K562 (cell line): ENCODE data around the gene GLYATL1. TPM values are rescaled to one million over a fixed set of nuclear protein-coding genes. Genes with fewer than 3 reads are reported as not detected.

Experiments used
- ATAC-seq: fragments of 200-7000 bp; cut with Tn5 transposase; 3 replicates; pipeline ENCODE4 v1.9.1; 2020; ENCODE audit warnings: moderate library complexity
- BruUV-seq: library from RNA; stranded (reverse); fragments of 400-500 nt; replicated peaks from 2 replicates; lab custom pipeline; 2021; lab: Mats Ljungman, UMichigan
- CTCF ChIA-PET: fragments of 300-600 bp; formaldehyde crosslinking; extraction: SDS; loops from one replicate; lab custom pipeline; 2021; ENCODE audit warnings: low intra/inter-chr PET ratio; lab: Yijun Ruan, JAX
- POLR2A ChIA-PET: fragments of 300-600, 350-650 bp; sonication (Branson Sonifier 250); formaldehyde crosslinking; extraction: SDS; loops from one replicate; lab custom pipeline; 2021; ENCODE audit warnings: antibody characterized with exemption, inconsistent platforms; lab: Yijun Ruan, JAX
- DNase-seq, 4 experiments: peaks; one replicate each; pipeline versions ENCODE4 v3.0.0 to v3.0.0-alpha.2; 2011 to 2018; ENCODE audit warnings: low spot score in 3 of 4, mixed read lengths in 3 of 4; ENCODE audit errors: extremely low read depth in 1 of 4
- FAIRE-seq: peaks from 2 replicates; lab custom pipeline; 2011; peaks lifted over from hg19 to GRCh38; lab: Jason Lieb, UNC
- H2AFZ ChIP-seq: 2 replicates; pipeline ENCODE4 v1.6.0; 2011; ENCODE audit warnings: low read depth, low read length, control low read depth, inconsistent platforms
- H3K27ac ChIP-seq: fragments of 200-600 bp; 3 replicates; pipeline ENCODE4 v1.8.0; 2011; ENCODE audit warnings: low read depth, mild to moderate bottlenecking, control low read depth, inconsistent platforms, low read length, moderate library complexity, mixed read lengths; ENCODE audit errors: extremely low read depth
- H3K27me3 ChIP-seq, 2 experiments: fragments of 300-600 bp in 1 of 2; 2 replicates in 1 of 2; 3 replicates in 1 of 2; pipeline versions ENCODE4 v1.6.0 to v1.8.0; 2011; ENCODE audit warnings: inconsistent platforms in 2 of 2, low read length in 2 of 2, mild to moderate bottlenecking in 1 of 2, mixed read lengths in 1 of 2, moderate library complexity in 1 of 2; ENCODE audit not compliant: control insufficient read depth in 2 of 2, insufficient read depth in 2 of 2
- H3K36me3 ChIP-seq: fragments of 300-600 bp; 3 replicates; pipeline ENCODE4 v1.8.0; 2011; ENCODE audit warnings: mild to moderate bottlenecking, low read length, inconsistent platforms; ENCODE audit not compliant: control insufficient read depth, insufficient read depth
- H3K4me1 ChIP-seq, 2 experiments: fragments of 200-600 bp in 1 of 2; replicated peaks in 1 of 2; 2 replicates in 1 of 2; 3 replicates in 1 of 2; pipeline versions ENCODE4 v1.5.1 to v1.8.0; 2011; ENCODE audit warnings: inconsistent platforms in 2 of 2, low read length in 2 of 2, mild to moderate bottlenecking in 1 of 2, mixed read lengths in 1 of 2, moderate library complexity in 1 of 2; ENCODE audit not compliant: control insufficient read depth in 2 of 2, insufficient read depth in 2 of 2
- H3K4me2 ChIP-seq: 2 replicates; pipeline ENCODE4 v1.6.1; 2011; ENCODE audit warnings: low read length, control low read depth, inconsistent platforms, mixed read lengths; ENCODE audit not compliant: insufficient read depth
- H3K4me3 ChIP-seq: fragments of 200-600 bp; sonication (generic), shearing (Covaris generic); 2 replicates; pipeline ENCODE4 v1.5.1; 2016; ENCODE audit warnings: control low read depth, inconsistent platforms
- H3K79me2 ChIP-seq: fragments of 200-600 bp; 3 replicates; pipeline ENCODE4 v1.8.0; 2011; ENCODE audit warnings: low read length, inconsistent platforms; ENCODE audit not compliant: control insufficient read depth, insufficient read depth
- H3K9ac ChIP-seq, 2 experiments: 2 replicates each; pipeline versions ENCODE4 v1.6.0 to v1.6.1; 2011; ENCODE audit warnings: low read depth in 2 of 2, low read length in 2 of 2, control low read depth in 1 of 2, inconsistent platforms in 1 of 2, mild to moderate bottlenecking in 1 of 2, mixed read lengths in 1 of 2; ENCODE audit not compliant: insufficient read depth in 1 of 2
- H3K9me1 ChIP-seq: one replicate; pipeline ENCODE4 v1.6.0; 2011; ENCODE audit warnings: inconsistent platforms, mild to moderate bottlenecking, low read length, moderate library complexity; ENCODE audit not compliant: control insufficient read depth, insufficient read depth
- H3K9me3 ChIP-seq: replicated peaks from 2 replicates; pipeline ENCODE4 v1.5.1; 2011; ENCODE audit warnings: low read depth, low read length, inconsistent platforms; ENCODE audit not compliant: control insufficient read depth, insufficient read depth
- H4K20me1 ChIP-seq: replicated peaks from 2 replicates; pipeline ENCODE4 v1.6.1; 2011; ENCODE audit warnings: low read length, inconsistent platforms, mixed read lengths; ENCODE audit not compliant: control insufficient read depth, insufficient read depth
- MCM7 ChIP-seq, 2 experiments: fragments of 450-650 bp; IDR thresholded peaks; 2 replicates each; pipeline ENCODE4 v1.6.1; 2016 to 2018
- MTA1 ChIP-seq: fragments of 450-650 bp; IDR thresholded peaks from 2 replicates; pipeline ENCODE4 v1.6.1; 2017; ENCODE audit warnings: borderline replicate concordance
- MTF1 ChIP-seq: fragments of 250-450 bp; sonication (Bioruptor Pico); IDR thresholded peaks from 2 replicates; pipeline ENCODE4 v1.9.0; 2021; ENCODE audit warnings: moderate library complexity, mild to moderate bottlenecking, inconsistent platforms, borderline replicate concordance
- POLR3G ChIP-seq: IDR thresholded peaks from 2 replicates; pipeline ENCODE4 v1.6.1; 2011; ENCODE audit not compliant: insufficient read length, insufficient replicate concordance; ENCODE audit errors: extremely low read depth
- RBM34 ChIP-seq: fragments of 200-400 bp; formaldehyde crosslinking; IDR thresholded peaks from 2 replicates; pipeline ENCODE4 v1.6.1; 2018; ENCODE audit warnings: low read length, borderline replicate concordance; ENCODE audit not compliant: insufficient read depth
- ZFP36 ChIP-seq: fragments of 150-350 bp; IDR thresholded peaks from 2 replicates; pipeline ENCODE4 v1.6.1; 2018; ENCODE audit warnings: low read length, low read depth; ENCODE audit not compliant: partially characterized antibody
- ZNF140 ChIP-seq: fragments of 250-450 bp; sonication (Bioruptor Pico); IDR thresholded peaks from 2 replicates; pipeline ENCODE4 v1.8.0; 2021; ENCODE audit warnings: moderate library complexity, mild to moderate bottlenecking, inconsistent platforms
- WGBS: fragments of 100-300 bp; shearing (Covaris generic); methylation state at CpG from one replicate; pipeline ENCODE4 v1.1.6; 2016; ENCODE audit warnings: low coverage, mixed read lengths; ENCODE audit not compliant: insufficient coverage; ENCODE audit errors: missing lambda C conversion rate; 5-methylcytosine and 5-hydroxymethylcytosine counted together
- in situ Hi-C: fragments of 300-500 bp; cut with MboI; formaldehyde crosslinking; loops from 4 replicates; pipeline ENCODE4 v1.15.0; 2018; ENCODE audit warnings: inconsistent platforms, mixed read lengths
- intact Hi-C: fragments of 100-400 bp; cut with micrococcal nuclease; formaldehyde crosslinking; loops from 2 replicates; pipeline ENCODE4 v1.14.2; 2022
- polyA plus RNA-seq, 8 experiments: library from polyadenylated mRNA; depleted of rRNA in 4 of 8; stranded (reverse) in 5 of 8; unstranded in 3 of 8; fragments of >200 nt; fragmentation: Nextera tagmentation in 2 of 8; fragmentation: Illumina TruSeq in 1 of 8; extraction: Ambion mirVana in 2 of 8; extraction: Trizol in 1 of 8; gene quantifications; 2 replicates each; pipeline versions ENCODE4 v1.2.1 to v1.2.3, GENCODE V29; 2011 to 2014; ENCODE audit warnings: inconsistent platforms in 1 of 8, missing spikeins in 1 of 8
- total RNA-seq, 7 experiments: library from RNA; depleted of rRNA in 6 of 7; stranded (reverse); fragments of >200 nt in 6 of 7; fragmentation: Illumina TruSeq in 2 of 7; extraction: Trizol in 2 of 7; gene quantifications; 2 replicates each; pipeline versions ENCODE4 v1.2.1 to v1.2.3, GENCODE V29; 2011 to 2021; ENCODE audit warnings: low replicate concordance in 1 of 7
- TF ChIP-seq, protein P1 (sequence below): fragments of 200-800 bp; sonication (Bioruptor generic); IDR thresholded peaks from 2 replicates; pipeline ENCODE4 v1.6.1; 2017; ENCODE audit warnings: missing genetic modification characterization, missing compliant biosample characterization
- TF ChIP-seq, protein P2 (sequence below): fragments of 250-450 bp; sonication (Bioruptor Pico); IDR thresholded peaks from 2 replicates; pipeline ENCODE4 v1.5.0; 2021
- TF ChIP-seq, protein P3 (sequence below): fragments of 250-450 bp; sonication (Bioruptor Pico); IDR thresholded peaks from 2 replicates; pipeline ENCODE4 v1.8.0; 2021; ENCODE audit warnings: mild to moderate bottlenecking, moderate library complexity
- TF ChIP-seq, protein P4 (sequence below): fragments of 200-800 bp; sonication (Bioruptor generic); IDR thresholded peaks from 2 replicates; pipeline ENCODE4 v1.6.1; 2016; ENCODE audit warnings: missing genetic modification characterization, missing compliant biosample characterization

Gene GLYATL1
- total and polyA plus RNA-seq, 9 of the 15 experiments (the other 6 are each of a cell fraction or from before 2014, with no cell fraction given), result not detected

DNA sequence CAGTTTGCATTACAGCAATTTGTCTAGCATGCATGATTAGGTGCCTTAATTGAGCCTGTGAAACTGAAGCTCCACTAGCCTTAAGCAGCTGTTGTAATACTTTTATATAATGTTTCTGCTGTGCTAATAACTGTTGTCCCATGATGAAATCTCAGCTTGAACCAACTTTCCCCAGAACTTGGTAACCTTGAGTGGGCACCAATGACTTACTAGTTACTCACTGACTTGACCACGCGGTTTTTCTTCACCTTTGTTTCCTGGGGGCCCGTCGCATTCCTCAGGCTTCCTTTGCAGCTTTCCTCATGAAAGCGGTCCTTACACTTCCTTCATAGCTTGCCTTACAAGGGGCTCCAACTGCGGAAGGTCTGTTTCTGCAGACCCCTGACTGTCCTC lies 11.2 kb upstream of the GLYATL1 start:
- Histone ChIP-seq H4K20me1 (no peaks in the 10 kb centered on the region), H3K9me3 (no peaks in the 10 kb centered on the region), H3K9ac (no peak overlapping the region), H3K4me1 (no peaks in the 10 kb centered on the region), H3K4me2 (no peak overlapping the region), H3K79me2 (no peaks in the 10 kb centered on the region), H3K9me1 (no peaks in the 10 kb centered on the region), H3K27ac (no peak overlapping the region), H2AFZ (no peak overlapping the region), H3K4me3 (no peak overlapping the region), H3K36me3 (no peaks in the 10 kb centered on the region), H3K27me3 (no peaks in the 10 kb centered on the region)
- in situ Hi-C loops, result no loop called here
- intact Hi-C loops, result no loop called here
- BruUV-seq, result no TSS peak
- POLR2A ChIA-PET, result interaction anchor here (0.5 to 1.3 kb wide), 2 partner anchors 11 to 72 kb away, joined by 3 read pairs; partner anchors contain the start of gene GLYATL1
- no peak for ATAC-seq
- no peak for FAIRE-seq
- 0% methylated on average over 6 of the region's 6 CpGs for WGBS
- no peak for DNase-seq
- CTCF ChIA-PET, result no interaction called here
- TF ChIP-seq ZNF140 (CRISPR knock-in tag), result no peak
- no peak for TF ChIP-seq MTF1 (CRISPR knock-in tag)
- TF ChIP-seq MCM7 (IDR thresholded peaks at IDR 0.05), result no peak
- TF ChIP-seq, protein P1, sequence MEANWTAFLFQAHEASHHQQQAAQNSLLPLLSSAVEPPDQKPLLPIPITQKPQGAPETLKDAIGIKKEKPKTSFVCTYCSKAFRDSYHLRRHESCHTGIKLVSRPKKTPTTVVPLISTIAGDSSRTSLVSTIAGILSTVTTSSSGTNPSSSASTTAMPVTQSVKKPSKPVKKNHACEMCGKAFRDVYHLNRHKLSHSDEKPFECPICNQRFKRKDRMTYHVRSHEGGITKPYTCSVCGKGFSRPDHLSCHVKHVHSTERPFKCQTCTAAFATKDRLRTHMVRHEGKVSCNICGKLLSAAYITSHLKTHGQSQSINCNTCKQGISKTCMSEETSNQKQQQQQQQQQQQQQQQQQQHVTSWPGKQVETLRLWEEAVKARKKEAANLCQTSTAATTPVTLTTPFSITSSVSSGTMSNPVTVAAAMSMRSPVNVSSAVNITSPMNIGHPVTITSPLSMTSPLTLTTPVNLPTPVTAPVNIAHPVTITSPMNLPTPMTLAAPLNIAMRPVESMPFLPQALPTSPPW (CRISPR knock-in tag), result no peak
- no peak for TF ChIP-seq POLR3G
- TF ChIP-seq, protein P2, sequence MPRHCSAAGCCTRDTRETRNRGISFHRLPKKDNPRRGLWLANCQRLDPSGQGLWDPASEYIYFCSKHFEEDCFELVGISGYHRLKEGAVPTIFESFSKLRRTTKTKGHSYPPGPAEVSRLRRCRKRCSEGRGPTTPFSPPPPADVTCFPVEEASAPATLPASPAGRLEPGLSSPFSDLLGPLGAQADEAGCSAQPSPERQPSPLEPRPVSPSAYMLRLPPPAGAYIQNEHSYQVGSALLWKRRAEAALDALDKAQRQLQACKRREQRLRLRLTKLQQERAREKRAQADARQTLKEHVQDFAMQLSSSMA (CRISPR knock-in tag), result no peak
- no peak for TF ChIP-seq MTA1
- TF ChIP-seq, protein P3, sequence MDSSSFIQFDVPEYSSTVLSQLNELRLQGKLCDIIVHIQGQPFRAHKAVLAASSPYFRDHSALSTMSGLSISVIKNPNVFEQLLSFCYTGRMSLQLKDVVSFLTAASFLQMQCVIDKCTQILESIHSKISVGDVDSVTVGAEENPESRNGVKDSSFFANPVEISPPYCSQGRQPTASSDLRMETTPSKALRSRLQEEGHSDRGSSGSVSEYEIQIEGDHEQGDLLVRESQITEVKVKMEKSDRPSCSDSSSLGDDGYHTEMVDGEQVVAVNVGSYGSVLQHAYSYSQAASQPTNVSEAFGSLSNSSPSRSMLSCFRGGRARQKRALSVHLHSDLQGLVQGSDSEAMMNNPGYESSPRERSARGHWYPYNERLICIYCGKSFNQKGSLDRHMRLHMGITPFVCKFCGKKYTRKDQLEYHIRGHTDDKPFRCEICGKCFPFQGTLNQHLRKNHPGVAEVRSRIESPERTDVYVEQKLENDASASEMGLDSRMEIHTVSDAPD (CRISPR knock-in tag), result no peak
- TF ChIP-seq ZFP36, result no peak
- TF ChIP-seq, protein P4, sequence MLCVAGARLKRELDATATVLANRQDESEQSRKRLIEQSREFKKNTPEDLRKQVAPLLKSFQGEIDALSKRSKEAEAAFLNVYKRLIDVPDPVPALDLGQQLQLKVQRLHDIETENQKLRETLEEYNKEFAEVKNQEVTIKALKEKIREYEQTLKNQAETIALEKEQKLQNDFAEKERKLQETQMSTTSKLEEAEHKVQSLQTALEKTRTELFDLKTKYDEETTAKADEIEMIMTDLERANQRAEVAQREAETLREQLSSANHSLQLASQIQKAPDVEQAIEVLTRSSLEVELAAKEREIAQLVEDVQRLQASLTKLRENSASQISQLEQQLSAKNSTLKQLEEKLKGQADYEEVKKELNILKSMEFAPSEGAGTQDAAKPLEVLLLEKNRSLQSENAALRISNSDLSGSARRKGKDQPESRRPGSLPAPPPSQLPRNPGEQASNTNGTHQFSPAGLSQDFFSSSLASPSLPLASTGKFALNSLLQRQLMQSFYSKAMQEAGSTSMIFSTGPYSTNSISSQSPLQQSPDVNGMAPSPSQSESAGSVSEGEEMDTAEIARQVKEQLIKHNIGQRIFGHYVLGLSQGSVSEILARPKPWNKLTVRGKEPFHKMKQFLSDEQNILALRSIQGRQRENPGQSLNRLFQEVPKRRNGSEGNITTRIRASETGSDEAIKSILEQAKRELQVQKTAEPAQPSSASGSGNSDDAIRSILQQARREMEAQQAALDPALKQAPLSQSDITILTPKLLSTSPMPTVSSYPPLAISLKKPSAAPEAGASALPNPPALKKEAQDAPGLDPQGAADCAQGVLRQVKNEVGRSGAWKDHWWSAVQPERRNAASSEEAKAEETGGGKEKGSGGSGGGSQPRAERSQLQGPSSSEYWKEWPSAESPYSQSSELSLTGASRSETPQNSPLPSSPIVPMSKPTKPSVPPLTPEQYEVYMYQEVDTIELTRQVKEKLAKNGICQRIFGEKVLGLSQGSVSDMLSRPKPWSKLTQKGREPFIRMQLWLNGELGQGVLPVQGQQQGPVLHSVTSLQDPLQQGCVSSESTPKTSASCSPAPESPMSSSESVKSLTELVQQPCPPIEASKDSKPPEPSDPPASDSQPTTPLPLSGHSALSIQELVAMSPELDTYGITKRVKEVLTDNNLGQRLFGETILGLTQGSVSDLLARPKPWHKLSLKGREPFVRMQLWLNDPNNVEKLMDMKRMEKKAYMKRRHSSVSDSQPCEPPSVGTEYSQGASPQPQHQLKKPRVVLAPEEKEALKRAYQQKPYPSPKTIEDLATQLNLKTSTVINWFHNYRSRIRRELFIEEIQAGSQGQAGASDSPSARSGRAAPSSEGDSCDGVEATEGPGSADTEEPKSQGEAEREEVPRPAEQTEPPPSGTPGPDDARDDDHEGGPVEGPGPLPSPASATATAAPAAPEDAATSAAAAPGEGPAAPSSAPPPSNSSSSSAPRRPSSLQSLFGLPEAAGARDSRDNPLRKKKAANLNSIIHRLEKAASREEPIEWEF (CRISPR knock-in tag), result no peak
- no peak for TF ChIP-seq RBM34
